ENCODE measurements around the gene GASK1B. TPM values are rescaled to one million over a fixed set of nuclear protein-coding genes. Genes with fewer than 3 reads are reported as not detected.

Gene GASK1B
- 54.5 and 99.3 TPM in 2 replicates for total RNA-seq

GRCh38 chr4:158172261-158173258 lies at the start of gene GASK1B:
TSS of gene GASK1B (minus strand) at chr4:158173025. CDS start at chr4:158171375, 1,650 bp downstream.

GRCh38 chr4:158209825-158210807 lies 37.3 kb upstream of the GASK1B start, which contains the start of gene TMEM144:
TSS of gene TMEM144 (plus strand) at chr4:158210486. CDS start at chr4:158212668, 2,182 bp downstream.

Other genes starting within 250 kb of the GASK1B start
- 6.0 and 6.4 TPM in 2 replicates for gene TMEM144, start 37.5 kb upstream of the GASK1B start, total RNA-seq

All from endothelial cell of coronary artery (primary cell).